Neuronal stem cell (in vitro differentiated cells): ENCODE data around the gene DTX4.
A peak's percentile ranks its signal among the peaks of the same experiment; 100 is the strongest.

ENCODE experiments used
- DNase-seq: peaks from one replicate; pipeline ENCODE4 v3.0.0-alpha.2; 2013; ENCODE audit warnings: low spot score
- H2AFZ ChIP-seq: one replicate; pipeline ENCODE4 v1.6.1; 2013; ENCODE audit warnings: mild to moderate bottlenecking, low read length, inconsistent platforms
- H2AK5ac ChIP-seq: 2 replicates; pipeline ENCODE4 v1.6.1; 2013; ENCODE audit warnings: low read depth, mild to moderate bottlenecking, inconsistent platforms, low read length, moderate library complexity, mixed read lengths
- H2BK120ac ChIP-seq: 2 replicates; pipeline ENCODE4 v1.6.1; 2013; ENCODE audit warnings: low read depth, mild to moderate bottlenecking, inconsistent platforms, low read length, moderate library complexity, mixed read lengths
- H2BK12ac ChIP-seq: one replicate; pipeline ENCODE4 v1.6.1; 2013; ENCODE audit warnings: low read length, inconsistent platforms
- H2BK15ac ChIP-seq: 2 replicates; pipeline ENCODE4 v1.6.1; 2013; ENCODE audit warnings: mild to moderate bottlenecking, low read length, inconsistent platforms, mixed read lengths
- H2BK5ac ChIP-seq: one replicate; pipeline ENCODE4 v1.6.1; 2013; ENCODE audit warnings: inconsistent platforms, mild to moderate bottlenecking, low read length, moderate library complexity
- H3K14ac ChIP-seq: one replicate; pipeline ENCODE4 v1.6.1; 2013; ENCODE audit warnings: low read length, inconsistent platforms
- H3K18ac ChIP-seq: 2 replicates; pipeline ENCODE4 v1.6.1; 2013; ENCODE audit warnings: low read length, inconsistent platforms
- H3K23ac ChIP-seq: 2 replicates; pipeline ENCODE4 v1.6.1; 2013; ENCODE audit warnings: low read depth, mild to moderate bottlenecking, mixed read lengths, low read length, inconsistent platforms; ENCODE audit not compliant: poor library complexity
- H3K27ac ChIP-seq: replicated peaks from 3 replicates; pipeline ENCODE4 v1.5.1; 2013; ENCODE audit warnings: low read length, inconsistent platforms
- H3K27me3 ChIP-seq, 3 experiments: 2 replicates each; pipeline ENCODE4 v1.6.1; 2013; ENCODE audit warnings: low read length in 3 of 3, mild to moderate bottlenecking in 2 of 3, inconsistent platforms in 1 of 3, low read depth in 1 of 3, mixed read lengths in 1 of 3, moderate library complexity in 1 of 3; ENCODE audit not compliant: control insufficient read depth in 3 of 3, insufficient read depth in 3 of 3
- H3K36me3 ChIP-seq, 2 donors: replicated peaks in 1 of 2; 2 replicates each; pipeline ENCODE4 v1.6.1; 2013; ENCODE audit warnings: low read length in 2 of 2; ENCODE audit not compliant: control insufficient read depth in 2 of 2, insufficient read depth in 2 of 2
- H3K4ac ChIP-seq: 2 replicates; pipeline ENCODE4 v1.6.1; 2013; ENCODE audit warnings: inconsistent platforms, mild to moderate bottlenecking, low read length, moderate library complexity
- H3K4me1 ChIP-seq, 2 donors: 1 replicate in 1 of 2; 2 replicates in 1 of 2; pipeline ENCODE4 v1.6.1; 2013; ENCODE audit warnings: low read length in 2 of 2, low read depth in 1 of 2; ENCODE audit not compliant: control insufficient read depth in 2 of 2, insufficient read depth in 1 of 2
- H3K4me2 ChIP-seq: one replicate; pipeline ENCODE4 v1.6.1; 2013; ENCODE audit warnings: mild to moderate bottlenecking, low read length, inconsistent platforms; ENCODE audit not compliant: insufficient read depth, poor library complexity, severe bottlenecking
- H3K4me3 ChIP-seq, 2 donors: 2 replicates each; pipeline ENCODE4 v1.5.1; 2013; ENCODE audit warnings: low read length in 2 of 2, mild to moderate bottlenecking in 2 of 2, inconsistent platforms in 1 of 2, moderate library complexity in 1 of 2
- H3K79me1 ChIP-seq: one replicate; pipeline ENCODE4 v1.6.1; 2013; ENCODE audit warnings: low read depth, mild to moderate bottlenecking, inconsistent platforms, low read length, moderate library complexity
- H3K9ac ChIP-seq: one replicate; pipeline ENCODE4 v1.6.1; 2013; ENCODE audit warnings: mild to moderate bottlenecking, low read depth, low read length, inconsistent platforms; ENCODE audit not compliant: poor library complexity
- H3K9me3 ChIP-seq, 2 donors: replicated peaks in 1 of 2; 2 replicates each; pipeline versions ENCODE3 to v1.6.1; 2013; ENCODE audit warnings: low read length in 2 of 2, mild to moderate bottlenecking in 2 of 2, inconsistent platforms in 1 of 2, low read depth in 1 of 2, mixed read lengths in 1 of 2, moderate library complexity in 1 of 2; ENCODE audit not compliant: control insufficient read depth in 2 of 2, insufficient read depth in 1 of 2
- H4K8ac ChIP-seq: one replicate; pipeline ENCODE4 v1.6.1; 2013; ENCODE audit warnings: low read depth, mild to moderate bottlenecking, inconsistent platforms, low read length, moderate library complexity
- H4K91ac ChIP-seq: one replicate; pipeline ENCODE4 v1.6.1; 2013; ENCODE audit warnings: low read length, low read depth, mild to moderate bottlenecking, inconsistent platforms; ENCODE audit not compliant: poor library complexity
- WGBS, 2 donors: extraction: QIAGEN DNeasy Blood & Tissue Kit; methylation state at CpG; one replicate each; pipeline ENCODE4 v1.1.7; 2013; ENCODE audit warnings: missing lambda C conversion rate in 2 of 2, mixed read lengths in 1 of 2; ENCODE audit not compliant: insufficient read length in 2 of 2, insufficient replicate concordance in 1 of 2; ENCODE audit errors: extremely low coverage in 2 of 2; 5-methylcytosine and 5-hydroxymethylcytosine counted together

DTX4 gene

DNA sequence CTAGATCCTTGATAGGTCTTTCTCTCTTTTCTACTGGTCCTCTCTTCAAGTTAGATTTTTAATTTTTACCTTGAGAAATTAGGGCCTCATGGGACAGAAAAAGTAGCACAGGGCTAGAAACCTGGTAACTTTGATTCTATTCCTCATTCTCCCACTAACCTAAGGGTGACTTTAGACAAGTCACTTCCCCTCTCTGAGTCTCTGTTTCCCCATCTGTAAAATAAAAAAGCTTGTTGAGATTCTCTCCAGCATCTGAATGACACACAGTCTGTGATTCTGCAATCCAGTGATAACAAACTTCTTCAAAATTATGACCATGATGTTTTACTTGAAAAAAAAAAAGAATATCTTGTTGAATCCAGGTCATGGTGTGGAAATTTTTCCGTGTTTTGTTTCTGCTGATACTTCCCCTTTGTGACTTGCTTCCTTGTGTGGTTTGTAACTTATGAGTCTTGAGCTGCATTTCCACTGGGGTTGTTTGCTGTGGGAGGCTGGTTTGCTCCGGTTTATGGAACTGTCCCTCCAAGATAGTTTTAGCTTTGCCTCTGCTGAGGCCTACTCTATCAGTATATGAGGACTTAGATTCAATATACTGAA lies 50.6 kb downstream of the DTX4 start:
- H4K91ac ChIP-seq = no peak overlapping the region
- H3K79me1 ChIP-seq = no peaks in the 10 kb centered on the region
- H3K9ac ChIP-seq = no peak overlapping the region
- H2AK5ac ChIP-seq = no peak overlapping the region
- H3K9me3 ChIP-seq = no peaks in the 10 kb centered on the region
- H3K4ac ChIP-seq = no peak overlapping the region
- no peak for DNase-seq
- H2BK12ac ChIP-seq = no peak overlapping the region
- H3K4me2 ChIP-seq = no peak overlapping the region
- no peak overlapping the region for H3K14ac ChIP-seq
- H3K27me3 ChIP-seq = peaks cover 0 to 26% (median 0%) of the 10 kb centered on the region in 3 experiments
- no peak overlapping the region for H4K8ac ChIP-seq
- no peak overlapping the region for H3K4me3 ChIP-seq
- WGBS, 2 donors = no CpG with 5 or more reads among the region's 2 CpGs
- H2BK5ac ChIP-seq = no peak overlapping the region
- H3K27ac ChIP-seq = no peak overlapping the region
- H3K4me1 ChIP-seq = no peaks in the 10 kb centered on the region
- H2BK120ac ChIP-seq = no peak overlapping the region
- H2BK15ac ChIP-seq = no peak overlapping the region
- H3K18ac ChIP-seq = no peak overlapping the region
- no peak overlapping the region for H3K23ac ChIP-seq
- no peaks in the 10 kb centered on the region for H3K36me3 ChIP-seq
- H2AFZ ChIP-seq = no peak overlapping the region

DNA sequence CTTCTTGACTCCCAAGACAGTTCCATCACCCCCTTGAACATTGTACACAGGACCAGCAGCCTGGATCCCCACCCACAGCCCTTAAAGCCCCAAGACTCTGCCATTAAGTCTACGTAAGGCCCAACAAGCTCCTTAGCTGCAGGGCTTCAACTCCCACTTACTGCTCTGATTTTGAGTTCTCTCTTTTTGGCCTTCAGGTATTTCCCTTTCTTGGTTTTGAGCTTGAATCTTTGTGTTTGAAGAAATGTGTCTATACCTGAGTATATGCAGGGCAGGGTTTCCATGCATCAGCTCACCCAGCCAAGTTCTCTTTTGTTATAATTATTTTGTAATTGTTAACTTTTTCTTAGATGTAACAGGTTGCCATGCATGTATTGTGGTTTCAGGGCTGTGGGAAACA lies 51.2 kb downstream of the DTX4 start:
- DNase-seq = no peak
- no peak overlapping the region for H3K27ac ChIP-seq
- no peak overlapping the region for H3K9ac ChIP-seq
- no peaks in the 10 kb centered on the region for H3K36me3 ChIP-seq
- no peak overlapping the region for H2BK12ac ChIP-seq
- no peaks in the 10 kb centered on the region for H3K9me3 ChIP-seq
- WGBS, 2 donors = no CpG with 5 or more reads among the region's 1 CpG
- H3K79me1 ChIP-seq = no peaks in the 10 kb centered on the region
- H2AFZ ChIP-seq = no peak overlapping the region
- H4K8ac ChIP-seq = no peak overlapping the region
- no peak overlapping the region for H3K23ac ChIP-seq
- no peaks in the 10 kb centered on the region for H3K4me1 ChIP-seq
- no peak overlapping the region for H3K4ac ChIP-seq
- H2BK120ac ChIP-seq = no peak overlapping the region
- H4K91ac ChIP-seq = no peak overlapping the region
- peaks cover 0 to 26% (median 0%) of the 10 kb centered on the region in 3 experiments for H3K27me3 ChIP-seq
- H2BK5ac ChIP-seq = no peak overlapping the region
- no peak overlapping the region for H2BK15ac ChIP-seq
- no peak overlapping the region for H2AK5ac ChIP-seq
- H3K4me3 ChIP-seq = no peak overlapping the region
- H3K14ac ChIP-seq = no peak overlapping the region
- H3K4me2 ChIP-seq = no peak overlapping the region
- no peak overlapping the region for H3K18ac ChIP-seq

DNA sequence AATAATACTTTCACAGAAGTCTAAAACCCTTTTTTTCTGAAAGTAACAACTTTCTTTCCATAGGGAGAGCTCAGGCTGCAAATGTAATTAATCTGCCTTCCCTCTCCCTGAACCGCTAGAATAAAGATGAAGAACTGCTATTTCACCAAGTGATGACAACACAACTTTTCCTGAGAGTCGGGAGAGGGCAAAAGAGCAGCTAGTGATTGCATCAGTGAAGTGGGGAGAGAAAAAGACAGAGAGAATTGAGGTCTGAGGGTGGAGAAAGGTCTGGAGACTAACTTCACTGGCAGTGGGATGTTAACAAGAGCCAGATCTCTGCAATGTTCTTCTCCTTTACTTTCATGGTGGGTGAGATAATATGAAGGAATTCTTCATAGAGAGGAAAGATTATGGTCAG lies 51.7 kb downstream of the DTX4 start:
- Histone ChIP-seq H3K27me3 (peaks cover 0 to 26% (median 0%) of the 10 kb centered on the region in 3 experiments), H3K18ac (no peak overlapping the region), H3K9ac (no peak overlapping the region), H3K27ac (no peak overlapping the region), H4K91ac (no peak overlapping the region), H3K4ac (no peak overlapping the region), H3K4me1 (no peaks in the 10 kb centered on the region), H4K8ac (no peak overlapping the region), H2BK5ac (no peak overlapping the region), H3K4me3 (no peak overlapping the region), H2BK15ac (no peak overlapping the region), H2AFZ (no peak overlapping the region), H2BK12ac (no peak overlapping the region), H3K14ac (no peak overlapping the region), H3K23ac (no peak overlapping the region), H2AK5ac (no peak overlapping the region), H3K79me1 (no peaks in the 10 kb centered on the region), H3K9me3 (no peaks in the 10 kb centered on the region), H3K36me3 (no peaks in the 10 kb centered on the region), H2BK120ac (no peak overlapping the region), H3K4me2 (no peak overlapping the region)
- no CpG with 5 or more reads among the region's 2 CpGs for WGBS, 2 donors
- DNase-seq = no peak

DNA sequence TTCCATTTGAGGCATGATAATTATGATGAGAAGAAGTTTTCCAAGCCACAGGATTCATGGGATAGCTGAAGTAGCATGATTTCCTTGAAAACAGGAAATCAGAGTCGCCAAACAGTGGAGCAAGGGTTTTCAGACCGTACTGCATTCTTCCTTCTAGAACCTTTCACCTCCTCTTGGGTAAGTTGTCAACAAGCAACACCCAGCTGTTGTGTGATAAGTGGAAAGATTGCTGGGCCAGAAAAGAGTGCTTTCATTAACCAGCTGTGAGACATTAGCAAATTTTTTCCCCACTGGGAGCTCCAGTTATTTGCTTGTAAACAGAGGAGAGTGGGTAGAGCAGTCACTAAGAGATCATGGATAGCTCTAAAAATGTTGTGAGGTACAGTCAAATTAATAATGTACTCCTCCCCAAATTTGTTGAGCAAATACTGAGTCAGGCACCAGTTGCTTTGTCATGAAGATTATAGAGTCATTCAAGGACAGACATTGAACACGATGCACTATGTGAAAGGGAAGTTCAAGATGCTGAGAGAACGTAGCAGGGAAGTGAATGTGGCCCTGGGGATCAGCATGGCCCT lies 52.5 kb downstream of the DTX4 start:
- no peaks in the 10 kb centered on the region for H3K79me1 ChIP-seq
- no peak overlapping the region for H2BK5ac ChIP-seq
- no peak overlapping the region for H3K9ac ChIP-seq
- H4K91ac ChIP-seq = no peak overlapping the region
- peaks cover 0 to 26% (median 0%) of the 10 kb centered on the region in 3 experiments for H3K27me3 ChIP-seq
- no peak overlapping the region for H3K14ac ChIP-seq
- H3K4ac ChIP-seq = no peak overlapping the region
- H2BK15ac ChIP-seq = no peak overlapping the region
- no peak for DNase-seq
- no peak overlapping the region for H3K27ac ChIP-seq
- H3K18ac ChIP-seq = no peak overlapping the region
- H3K36me3 ChIP-seq = no peaks in the 10 kb centered on the region
- no peak overlapping the region for H4K8ac ChIP-seq
- H2AK5ac ChIP-seq = no peak overlapping the region
- H3K9me3 ChIP-seq = no peaks in the 10 kb centered on the region
- no peak overlapping the region for H2BK120ac ChIP-seq
- H3K4me3 ChIP-seq = no peak overlapping the region
- H2AFZ ChIP-seq = peak overlapping the region; percentile 32
- no peaks in the 10 kb centered on the region for H3K4me1 ChIP-seq
- no peak overlapping the region for H3K23ac ChIP-seq
- H2BK12ac ChIP-seq = no peak overlapping the region
- WGBS, 2 donors = no CpG with 5 or more reads among the region's 4 CpGs
- no peak overlapping the region for H3K4me2 ChIP-seq
